ENCODE data around the gene PCMTD2.

GRCh38 chr20:64219730-64220129 lies 35.8 kb upstream of the PCMTD2 start:
- TF ChIP-seq CTCF (IDR thresholded peaks at IDR 0.05; ENCODE audit: low read depth, low read length, poor library complexity, severe bottlenecking) (no peak), EZH2phosphoT487 (IDR thresholded peaks at IDR 0.05; ENCODE audit: borderline replicate concordance, low read length) (no peak)

Measured in DOHH2 (cell line).